OCI-LY7 (cell line): Measurements from ENCODE around the gene HACD2.

Experiments
- EZH2phosphoT487 ChIP-seq: fragments of 200-600 bp; sonication (generic); IDR thresholded peaks from 2 replicates; pipeline ENCODE4 v1.6.1; 2018; ENCODE audit warnings: low read depth, borderline replicate concordance, mild to moderate bottlenecking, mixed run types, antibody characterized with exemption, low read length, moderate library complexity, mixed read lengths
- TF ChIP-seq, protein P1 (sequence below): fragments of 200-600 bp; sonication (generic); conservative IDR thresholded peaks from 2 replicates; pipeline ENCODE4 v1.5.1; 2014; ENCODE audit warnings: mild to moderate bottlenecking, antibody characterized with exemption, low read length, moderate library complexity, mixed read lengths

DNA sequence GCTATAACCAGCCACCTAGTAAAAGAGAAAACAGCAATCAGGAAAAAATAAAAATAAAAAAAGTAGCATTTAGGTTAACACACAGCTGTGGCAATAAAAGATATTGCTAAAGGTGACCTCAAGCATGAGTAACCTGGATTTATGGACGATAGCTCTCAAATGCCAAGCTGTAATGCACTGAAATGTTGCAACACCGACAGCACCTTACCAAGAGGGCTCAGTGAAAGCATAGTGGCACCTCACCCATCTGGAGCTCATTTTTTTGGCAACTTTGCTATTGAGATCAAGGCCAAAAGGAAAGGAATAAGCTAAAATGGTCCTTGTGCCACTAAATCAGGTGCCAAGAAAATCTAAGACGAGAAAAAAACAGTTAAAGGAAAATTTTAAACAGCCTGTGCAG lies 2.5 kb downstream of the HACD2 start:
- TF ChIP-seq, protein P1, sequence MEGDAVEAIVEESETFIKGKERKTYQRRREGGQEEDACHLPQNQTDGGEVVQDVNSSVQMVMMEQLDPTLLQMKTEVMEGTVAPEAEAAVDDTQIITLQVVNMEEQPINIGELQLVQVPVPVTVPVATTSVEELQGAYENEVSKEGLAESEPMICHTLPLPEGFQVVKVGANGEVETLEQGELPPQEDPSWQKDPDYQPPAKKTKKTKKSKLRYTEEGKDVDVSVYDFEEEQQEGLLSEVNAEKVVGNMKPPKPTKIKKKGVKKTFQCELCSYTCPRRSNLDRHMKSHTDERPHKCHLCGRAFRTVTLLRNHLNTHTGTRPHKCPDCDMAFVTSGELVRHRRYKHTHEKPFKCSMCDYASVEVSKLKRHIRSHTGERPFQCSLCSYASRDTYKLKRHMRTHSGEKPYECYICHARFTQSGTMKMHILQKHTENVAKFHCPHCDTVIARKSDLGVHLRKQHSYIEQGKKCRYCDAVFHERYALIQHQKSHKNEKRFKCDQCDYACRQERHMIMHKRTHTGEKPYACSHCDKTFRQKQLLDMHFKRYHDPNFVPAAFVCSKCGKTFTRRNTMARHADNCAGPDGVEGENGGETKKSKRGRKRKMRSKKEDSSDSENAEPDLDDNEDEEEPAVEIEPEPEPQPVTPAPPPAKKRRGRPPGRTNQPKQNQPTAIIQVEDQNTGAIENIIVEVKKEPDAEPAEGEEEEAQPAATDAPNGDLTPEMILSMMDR: no peak
- TF ChIP-seq EZH2phosphoT487: no peak
